CD4-positive, alpha-beta T cell treated with Interleukin-6 at 100 ng/mL for 8 hours (primary cell): ENCODE data around the gene LHCGR.

ENCODE experiments used
- DNase-seq: peaks from one replicate; pipeline ENCODE4 v3.0.0-alpha.2; 2020; ENCODE audit warnings: mixed read lengths, low spot score

Gene LHCGR

GRCh38 chr2:48755473-48755872 lies at the start of gene LHCGR:
TSS of gene LHCGR (minus strand) at chr2:48755724. CDS start at chr2:48755671, 53 bp downstream.
- no peak for DNase-seq

GRCh38 chr2:48799601-48800000 lies 44.1 kb upstream of the LHCGR start:
- no peak for DNase-seq

- no peak for DNase-seq
These were observed 39.5 kb upstream of the LHCGR start for GRCh38 chr2:48795065-48795464.

GRCh38 chr2:48793671-48794070 lies 38.1 kb upstream of the LHCGR start:
- DNase-seq: no peak

GRCh38 chr2:48792030-48792429 lies 36.5 kb upstream of the LHCGR start:
- no peak for DNase-seq

GRCh38 chr2:48790407-48791170 lies 35.1 kb upstream of the LHCGR start:
- DNase-seq: no peak

GRCh38 chr2:48787580-48787979 lies 32.1 kb upstream of the LHCGR start:
- no peak for DNase-seq

GRCh38 chr2:48781366-48781765 lies 25.8 kb upstream of the LHCGR start:
- no peak for DNase-seq

GRCh38 chr2:48779019-48779716 lies 23.6 kb upstream of the LHCGR start:
- DNase-seq: no peak

GRCh38 chr2:48774251-48774650 lies 18.7 kb upstream of the LHCGR start:
- no peak for DNase-seq

- DNase-seq: no peak
These were observed 15.9 kb upstream of the LHCGR start for GRCh38 chr2:48771241-48772014.

- no peak for DNase-seq
These were observed 14.7 kb upstream of the LHCGR start for GRCh38 chr2:48770181-48770580.

- no peak for DNase-seq
These were observed 13.1 kb upstream of the LHCGR start for GRCh38 chr2:48768669-48769068.

GRCh38 chr2:48767330-48767729 lies 11.8 kb upstream of the LHCGR start:
- DNase-seq: no peak

- no peak for DNase-seq
These were observed 5.3 kb upstream of the LHCGR start for GRCh38 chr2:48760826-48761225.

- DNase-seq: no peak
These were observed 4.2 kb upstream of the LHCGR start for GRCh38 chr2:48759682-48760081.

GRCh38 chr2:48756289-48756688 lies 765 bp upstream of the LHCGR start:
- no peak for DNase-seq

- DNase-seq: no peak
These were observed 650 bp downstream of the LHCGR start for GRCh38 chr2:48754874-48755273.

GRCh38 chr2:48753228-48753627 lies 2.3 kb downstream of the LHCGR start:
- no peak for DNase-seq

- DNase-seq: no peak
These were observed 5.3 kb downstream of the LHCGR start for GRCh38 chr2:48750128-48750739.

GRCh38 chr2:48749291-48750127 lies 6.0 kb downstream of the LHCGR start:
- DNase-seq: no peak
